GM12878 (cell line): Measurements from ENCODE around the gene SGMS1. TPM values are rescaled to one million over a fixed set of nuclear protein-coding genes. Genes with fewer than 3 reads are reported as not detected.

Source experiments
- ATF7 ChIP-seq: fragments of 450-650 bp; IDR thresholded peaks from 2 replicates; pipeline ENCODE4 v1.6.1; 2016; ENCODE audit warnings: low read depth, mild to moderate bottlenecking
- BACH1 ChIP-seq: fragments of 450-650 bp; IDR thresholded peaks from 2 replicates; pipeline ENCODE4 v1.6.1; 2017; ENCODE audit warnings: mild to moderate bottlenecking, borderline replicate concordance
- CREM ChIP-seq: IDR thresholded peaks from 2 replicates; pipeline ENCODE4 v1.6.1; 2014; ENCODE audit warnings: antibody characterized with exemption, low read depth
- KAT2A ChIP-seq: conservative IDR thresholded peaks from 2 replicates; pipeline ENCODE4 v1.6.1; 2011; ENCODE audit warnings: low read depth, low read length; ENCODE audit not compliant: control insufficient read depth
- MYC ChIP-seq: IDR thresholded peaks from 2 replicates; pipeline ENCODE4 v1.6.1; 2011; ENCODE audit warnings: mild to moderate bottlenecking, low read length, moderate library complexity, inconsistent platforms; ENCODE audit not compliant: insufficient read depth, insufficient replicate concordance, insufficient read length, severe bottlenecking
- PAX8 ChIP-seq: fragments of 450-650 bp; IDR thresholded peaks from 2 replicates; pipeline ENCODE4 v1.6.1; 2017; ENCODE audit warnings: mild to moderate bottlenecking, moderate library complexity
- SP1 ChIP-seq: IDR thresholded peaks from one replicate; pipeline ENCODE4 v1.6.1; 2011; ENCODE audit warnings: low read depth, low read length
- SRF ChIP-seq, 2 experiments: IDR thresholded peaks; 2 replicates each; pipeline ENCODE4 v1.6.1; 2011; ENCODE audit warnings: low read depth in 2 of 2, low read length in 2 of 2, mild to moderate bottlenecking in 1 of 2, moderate library complexity in 1 of 2
- polyA plus RNA-seq, 11 experiments: library from polyadenylated mRNA; depleted of rRNA in 4 of 11; unstranded in 6 of 11; stranded (reverse) in 5 of 11; fragments of >200 nt; fragmentation: Nextera tagmentation in 4 of 11; fragmentation: Illumina TruSeq in 1 of 11; extraction: Ambion mirVana in 4 of 11; extraction: Trizol in 1 of 11; gene quantifications; 1 replicate in 1 of 11; 2 replicates in 10 of 11; pipeline versions ENCODE4 v1.2.1 to v1.2.3, GENCODE V29; 2011 to 2016; ENCODE audit warnings: inconsistent platforms in 2 of 11, missing spikeins in 2 of 11, low read depth in 1 of 11
- total RNA-seq, 4 experiments: library from RNA; depleted of rRNA in 3 of 4; stranded (reverse); fragments of >200 nt in 3 of 4; fragmentation: Illumina TruSeq in 1 of 4; extraction: Trizol in 1 of 4; gene quantifications; 2 replicates each; pipeline versions ENCODE4 v1.2.1 to v1.2.3, GENCODE V29; 2013 to 2021
- TF ChIP-seq, protein P1 (sequence below): fragments of 450-650 bp; conservative IDR thresholded peaks from 2 replicates; pipeline ENCODE4 v1.6.1; 2017; ENCODE audit warnings: mild to moderate bottlenecking, moderate library complexity
- TF ChIP-seq, protein P2 (sequence below): IDR thresholded peaks from 2 replicates; pipeline ENCODE4 v1.6.1; 2011; ENCODE audit warnings: mild to moderate bottlenecking, low read depth, low read length, moderate library complexity; ENCODE audit not compliant: insufficient replicate concordance
- TF ChIP-seq, protein P3 (sequence below): IDR thresholded peaks from 2 replicates; pipeline ENCODE4 v1.6.1; 2012; ENCODE audit warnings: low read depth, low read length, improper control_type of control experiment

The SGMS1 gene
- total and polyA plus RNA-seq, 10 of the 15 experiments (the other 5 are each of a cell fraction or from before 2014, with no cell fraction given), result 1.4 to 14.5 (median 4.9) TPM

DNA sequence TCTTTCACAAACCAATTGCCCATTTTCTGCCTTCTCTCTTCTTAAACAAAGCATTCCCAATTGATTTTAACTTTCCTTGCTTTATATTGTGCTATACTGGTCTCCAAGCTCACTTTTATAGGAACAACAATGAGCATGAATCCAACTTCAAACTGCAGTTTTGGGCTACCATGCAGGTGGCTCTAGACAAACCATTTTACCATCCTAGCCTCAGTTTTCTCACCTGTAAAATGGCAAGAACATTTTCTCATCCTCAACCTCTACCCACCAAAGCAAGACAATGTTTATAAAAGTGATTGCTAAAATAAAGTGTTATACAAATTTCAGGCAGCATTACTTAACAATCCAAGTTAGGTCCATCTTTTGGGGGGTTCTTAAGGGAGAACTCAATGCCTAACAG, 305.6 kb downstream of the SGMS1 start (continued):
- TF ChIP-seq, protein P1, sequence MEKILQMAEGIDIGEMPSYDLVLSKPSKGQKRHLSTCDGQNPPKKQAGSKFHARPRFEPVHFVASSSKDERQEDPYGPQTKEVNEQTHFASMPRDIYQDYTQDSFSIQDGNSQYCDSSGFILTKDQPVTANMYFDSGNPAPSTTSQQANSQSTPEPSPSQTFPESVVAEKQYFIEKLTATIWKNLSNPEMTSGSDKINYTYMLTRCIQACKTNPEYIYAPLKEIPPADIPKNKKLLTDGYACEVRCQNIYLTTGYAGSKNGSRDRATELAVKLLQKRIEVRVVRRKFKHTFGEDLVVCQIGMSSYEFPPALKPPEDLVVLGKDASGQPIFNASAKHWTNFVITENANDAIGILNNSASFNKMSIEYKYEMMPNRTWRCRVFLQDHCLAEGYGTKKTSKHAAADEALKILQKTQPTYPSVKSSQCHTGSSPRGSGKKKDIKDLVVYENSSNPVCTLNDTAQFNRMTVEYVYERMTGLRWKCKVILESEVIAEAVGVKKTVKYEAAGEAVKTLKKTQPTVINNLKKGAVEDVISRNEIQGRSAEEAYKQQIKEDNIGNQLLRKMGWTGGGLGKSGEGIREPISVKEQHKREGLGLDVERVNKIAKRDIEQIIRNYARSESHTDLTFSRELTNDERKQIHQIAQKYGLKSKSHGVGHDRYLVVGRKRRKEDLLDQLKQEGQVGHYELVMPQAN, result no peak
- TF ChIP-seq, protein P2, sequence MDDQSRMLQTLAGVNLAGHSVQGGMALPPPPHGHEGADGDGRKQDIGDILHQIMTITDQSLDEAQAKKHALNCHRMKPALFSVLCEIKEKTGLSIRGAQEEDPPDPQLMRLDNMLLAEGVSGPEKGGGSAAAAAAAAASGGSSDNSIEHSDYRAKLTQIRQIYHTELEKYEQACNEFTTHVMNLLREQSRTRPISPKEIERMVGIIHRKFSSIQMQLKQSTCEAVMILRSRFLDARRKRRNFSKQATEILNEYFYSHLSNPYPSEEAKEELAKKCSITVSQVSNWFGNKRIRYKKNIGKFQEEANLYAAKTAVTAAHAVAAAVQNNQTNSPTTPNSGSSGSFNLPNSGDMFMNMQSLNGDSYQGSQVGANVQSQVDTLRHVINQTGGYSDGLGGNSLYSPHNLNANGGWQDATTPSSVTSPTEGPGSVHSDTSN, result no peak
- TF ChIP-seq SP1 (no peak), BACH1 (no peak), KAT2A (no peak), ATF7 (no peak), MYC (no peak), CREM (no peak), SRF (IDR thresholded peaks at IDR 0.05; ENCODE audit: low read depth in 2 of 2, low read length in 2 of 2) (no peak), PAX8 (no peak)
- TF ChIP-seq, protein P3, sequence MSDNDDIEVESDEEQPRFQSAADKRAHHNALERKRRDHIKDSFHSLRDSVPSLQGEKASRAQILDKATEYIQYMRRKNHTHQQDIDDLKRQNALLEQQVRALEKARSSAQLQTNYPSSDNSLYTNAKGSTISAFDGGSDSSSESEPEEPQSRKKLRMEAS, result no peak
